A549 (cell line): ENCODE data around the gene LMNTD1. TPM values are rescaled to one million over a fixed set of nuclear protein-coding genes. Genes with fewer than 3 reads are reported as not detected.
"Not testable (repeated sequence)": the region's sequence is repeated elsewhere in the genome, so short reads cannot be mapped to it uniquely, and the experiment has no call there.

Experiments
- ATAC-seq, 2 experiments: fragments of 200-7000 bp in 1 of 2; fragments of >200 bp in 1 of 2; cut with Nextera tagmentation in 1 of 2; cut with Tn5 transposase in 1 of 2; 3 replicates each; pipeline versions ENCODE4 v1.8.0 to v1.9.1; 2018 to 2020; ENCODE audit warnings: mild to moderate bottlenecking in 1 of 2, moderate library complexity in 1 of 2
- CTCF ChIA-PET: fragments of 300-600 bp; sonication (Branson Sonifier 250); formaldehyde crosslinking; extraction: SDS; loops from one replicate; lab custom pipeline; 2021; ENCODE audit warnings: antibody characterized with exemption, inconsistent platforms; lab: Yijun Ruan, JAX
- POLR2A ChIA-PET: fragments of 350-600 bp; formaldehyde crosslinking; extraction: SDS; loops from one replicate; lab custom pipeline; 2021; ENCODE audit warnings: antibody characterized with exemption, inconsistent platforms; lab: Yijun Ruan, JAX
- DNase-seq, 2 experiments: peaks; one replicate each; pipeline versions ENCODE4 v3.0.0 to v3.0.0-alpha.2; 2011 to 2016; ENCODE audit warnings: low read depth in 1 of 2, low spot score in 1 of 2
- FAIRE-seq: peaks from 2 replicates; lab custom pipeline; 2011; peaks lifted over from hg19 to GRCh38; lab: Jason Lieb, UNC
- H3K27ac ChIP-seq, 2 experiments: fragments of >200 bp; sonication (Bioruptor Twin); formaldehyde crosslinking; 3 replicates each; pipeline ENCODE4 v1.5.1; 2016 to 2017
- H3K4me1 ChIP-seq: fragments of >200 bp; sonication (Bioruptor Twin); formaldehyde crosslinking; 3 replicates; pipeline ENCODE4 v1.6.1; 2016
- H3K4me2 ChIP-seq: fragments of >200 bp; sonication (Bioruptor Twin); formaldehyde crosslinking; 3 replicates; pipeline ENCODE4 v1.6.1; 2016
- H3K4me3 ChIP-seq: fragments of >200 bp; sonication (Bioruptor Twin); formaldehyde crosslinking; 3 replicates; pipeline ENCODE4 v1.5.1; 2016
- H3K9me3 ChIP-seq: fragments of >200 bp; sonication (Bioruptor Twin); formaldehyde crosslinking; 3 replicates; pipeline ENCODE4 v1.6.1; 2016
- CBX2 ChIP-seq: fragments of 200-600 bp; sonication (generic); IDR thresholded peaks from 2 replicates; pipeline ENCODE4 v1.6.1; 2016; ENCODE audit warnings: low read depth, mild to moderate bottlenecking, borderline replicate concordance
- CHD4 ChIP-seq: fragments of 200-600 bp; sonication (generic); IDR thresholded peaks from 2 replicates; pipeline ENCODE4 v1.6.1; 2016; ENCODE audit warnings: antibody characterized with exemption, mild to moderate bottlenecking, borderline replicate concordance
- EHF ChIP-seq: fragments of 250-450 bp; sonication (Bioruptor Pico); IDR thresholded peaks from 2 replicates; pipeline ENCODE4 v1.5.0; 2020; ENCODE audit warnings: mild to moderate bottlenecking
- ELK1 ChIP-seq: fragments of 150-350 bp; IDR thresholded peaks from 2 replicates; pipeline ENCODE4 v1.6.1; 2014; ENCODE audit warnings: low read depth, mild to moderate bottlenecking, low read length
- FOSB ChIP-seq: fragments of 250-450 bp; sonication (Bioruptor Pico); IDR thresholded peaks from 2 replicates; pipeline ENCODE4 v1.5.0; 2020; ENCODE audit warnings: mild to moderate bottlenecking, moderate library complexity
- FOSL2 ChIP-seq, 2 experiments: fragments of 450-650 bp in 1 of 2; fragments of >200 bp in 1 of 2; sonication (Bioruptor Twin) in 1 of 2; formaldehyde crosslinking; IDR thresholded peaks; 2 replicates each; pipeline versions ENCODE4 v1.5.0 to v1.6.1; 2016 to 2020; ENCODE audit warnings: mild to moderate bottlenecking in 1 of 2, moderate library complexity in 1 of 2
- GATA3 ChIP-seq: IDR thresholded peaks from 2 replicates; pipeline ENCODE4 v1.6.1; 2012; ENCODE audit warnings: borderline replicate concordance
- HDAC2 ChIP-seq: fragments of 200-600 bp; sonication (generic); IDR thresholded peaks from 2 replicates; pipeline ENCODE4 v1.6.1; 2016
- HES2 ChIP-seq: fragments of >200 bp; sonication (Bioruptor Twin); formaldehyde crosslinking; IDR thresholded peaks from 2 replicates; pipeline ENCODE4 v1.6.1; 2016
- HEYL ChIP-seq: fragments of 250-450 bp; sonication (Bioruptor Pico); IDR thresholded peaks from 2 replicates; pipeline ENCODE4 v1.8.0; 2021; ENCODE audit warnings: mild to moderate bottlenecking, moderate library complexity
- HOXA7 ChIP-seq: fragments of 250-450 bp; sonication (Bioruptor Pico); IDR thresholded peaks from 2 replicates; pipeline ENCODE4 v1.5.0; 2020; ENCODE audit warnings: mild to moderate bottlenecking, moderate library complexity
- HOXB13 ChIP-seq: fragments of 250-450 bp; sonication (Bioruptor Pico); IDR thresholded peaks from 2 replicates; pipeline ENCODE4 v1.5.0; 2020; ENCODE audit warnings: low read depth, mild to moderate bottlenecking, moderate library complexity
- JUN ChIP-seq, 2 experiments: fragments of >200 bp; sonication (Bioruptor Twin); formaldehyde crosslinking; IDR thresholded peaks; 2 replicates in 1 of 2; 3 replicates in 1 of 2; pipeline ENCODE4 v1.6.1; 2016 to 2017
- KDM1A ChIP-seq: fragments of 200-600 bp; sonication (generic); IDR thresholded peaks from 2 replicates; pipeline ENCODE4 v1.6.1; 2016; ENCODE audit warnings: low read depth, mild to moderate bottlenecking
- MYC ChIP-seq: IDR thresholded peaks from 2 replicates; pipeline ENCODE4 v1.6.1; 2012; ENCODE audit warnings: mild to moderate bottlenecking, inconsistent platforms, low read length, improper control_type of control experiment, borderline replicate concordance
- NFE2L2 ChIP-seq: fragments of 150-350 bp; conservative IDR thresholded peaks from 2 replicates; pipeline ENCODE4 v1.6.1; 2014; ENCODE audit warnings: low read length
- NPAS2 ChIP-seq: fragments of 250-450 bp; sonication (Bioruptor Pico); IDR thresholded peaks from 2 replicates; pipeline ENCODE4 v1.8.0; 2022; ENCODE audit warnings: mild to moderate bottlenecking, moderate library complexity, borderline replicate concordance
- POLR2A ChIP-seq: IDR thresholded peaks from 2 replicates; pipeline ENCODE4 v1.6.1; 2012; ENCODE audit warnings: mild to moderate bottlenecking, low read length
- POLR2AphosphoS2 ChIP-seq: conservative IDR thresholded peaks from 2 replicates; pipeline ENCODE4 v1.6.1; 2012; ENCODE audit warnings: low read length, improper control_type of control experiment, inconsistent platforms
- RCOR1 ChIP-seq: fragments of 150-350 bp; IDR thresholded peaks from 2 replicates; pipeline ENCODE4 v1.6.1; 2014; ENCODE audit warnings: antibody characterized with exemption, low read length, low read depth
- RFX5 ChIP-seq: fragments of 450-650 bp; IDR thresholded peaks from 2 replicates; pipeline ENCODE4 v1.7.1; 2014; ENCODE audit warnings: antibody characterized with exemption, mild to moderate bottlenecking, moderate library complexity
- SREBF2 ChIP-seq: fragments of 450-650 bp; IDR thresholded peaks from 2 replicates; pipeline ENCODE4 v1.6.1; 2014; ENCODE audit warnings: mild to moderate bottlenecking, moderate library complexity
- ZFP36 ChIP-seq: fragments of 450-650 bp; IDR thresholded peaks from 2 replicates; pipeline ENCODE4 v1.6.1; 2014; ENCODE audit warnings: borderline replicate concordance; ENCODE audit not compliant: partially characterized antibody
- ZNF302 ChIP-seq: fragments of 250-450 bp; sonication (Bioruptor Pico); IDR thresholded peaks from 2 replicates; pipeline ENCODE4 v1.9.0; 2021; ENCODE audit warnings: inconsistent platforms, mild to moderate bottlenecking, moderate library complexity
- WGBS: methylation state at CpG from one replicate; pipeline ENCODE4 v1.1.6; 2017; ENCODE audit errors: missing lambda C conversion rate; 5-methylcytosine and 5-hydroxymethylcytosine counted together
- polyA minus RNA-seq: library from RNA; depleted of rRNA, polyadenylated mRNA; stranded (reverse); fragments of >200 nt; gene quantifications from 2 replicates; pipeline ENCODE4 v1.2.3, GENCODE V29; 2011; rRNA and poly(A)+ RNA removed
- polyA plus RNA-seq, 4 experiments: library from polyadenylated mRNA; depleted of rRNA in 3 of 4; stranded (reverse); fragments of >200 nt; fragmentation: RNase III in 1 of 4; extraction: RNeasy Plus Mini Kit Qiagen cat#74134 plus additional on column Dnase treatment in 1 of 4; gene quantifications; 2 replicates in 3 of 4; 3 replicates in 1 of 4; pipeline ENCODE4 v1.2.3, GENCODE V29; 2011 to 2017
- TF ChIP-seq, protein P1 (sequence below): fragments of 450-650 bp; IDR thresholded peaks from 2 replicates; pipeline ENCODE4 v1.6.1; 2014; ENCODE audit warnings: antibody characterized with exemption
- TF ChIP-seq, protein P2 (sequence below): fragments of >200 bp; sonication (Bioruptor Twin); formaldehyde crosslinking; IDR thresholded peaks from 3 replicates; pipeline ENCODE4 v1.6.1; 2016
- TF ChIP-seq, protein P3 (sequence below): fragments of 250-450 bp; sonication (Bioruptor Pico); IDR thresholded peaks from 2 replicates; pipeline ENCODE4 v1.5.0; 2021; ENCODE audit warnings: mild to moderate bottlenecking, moderate library complexity, borderline replicate concordance

LMNTD1 gene
- polyA plus RNA-seq (2011; rRNA removed) (0.17 TPM in 1 of 2 replicates, not detected in the other), polyA plus RNA-seq (2017; fragmentation: RNase III; extraction: RNeasy Plus Mini Kit Qiagen cat#74134 plus additional on column Dnase treatment) (not detected in 3 replicates), polyA minus RNA-seq (not detected in 2 replicates)
- not detected in 2 replicates for polyA plus RNA-seq (2012; cell fraction: cytosol; rRNA removed)
- polyA plus RNA-seq (2012; cell fraction: nucleus; rRNA removed), result not detected in 2 replicates

- H3K9me3 ChIP-seq, result no peaks in the 10 kb centered on the region
- TF ChIP-seq HOXA7 (CRISPR knock-in tag), result no peak
- no peak for TF ChIP-seq ZFP36
- TF ChIP-seq GATA3, result no peak
- no peak for TF ChIP-seq KDM1A
- no peak for TF ChIP-seq MYC
- TF ChIP-seq SREBF2, result no peak
- TF ChIP-seq ZNF302, result no peak
- TF ChIP-seq, protein P1, sequence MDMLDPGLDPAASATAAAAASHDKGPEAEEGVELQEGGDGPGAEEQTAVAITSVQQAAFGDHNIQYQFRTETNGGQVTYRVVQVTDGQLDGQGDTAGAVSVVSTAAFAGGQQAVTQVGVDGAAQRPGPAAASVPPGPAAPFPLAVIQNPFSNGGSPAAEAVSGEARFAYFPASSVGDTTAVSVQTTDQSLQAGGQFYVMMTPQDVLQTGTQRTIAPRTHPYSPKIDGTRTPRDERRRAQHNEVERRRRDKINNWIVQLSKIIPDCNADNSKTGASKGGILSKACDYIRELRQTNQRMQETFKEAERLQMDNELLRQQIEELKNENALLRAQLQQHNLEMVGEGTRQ, result no peak
- TF ChIP-seq HOXB13 (CRISPR knock-in tag), result no peak
- no peak for TF ChIP-seq EHF (CRISPR knock-in tag)
- no peak for TF ChIP-seq HDAC2
- no peak for TF ChIP-seq HEYL (CRISPR knock-in tag)
- TF ChIP-seq POLR2AphosphoS2, result no peak
- TF ChIP-seq, protein P2, sequence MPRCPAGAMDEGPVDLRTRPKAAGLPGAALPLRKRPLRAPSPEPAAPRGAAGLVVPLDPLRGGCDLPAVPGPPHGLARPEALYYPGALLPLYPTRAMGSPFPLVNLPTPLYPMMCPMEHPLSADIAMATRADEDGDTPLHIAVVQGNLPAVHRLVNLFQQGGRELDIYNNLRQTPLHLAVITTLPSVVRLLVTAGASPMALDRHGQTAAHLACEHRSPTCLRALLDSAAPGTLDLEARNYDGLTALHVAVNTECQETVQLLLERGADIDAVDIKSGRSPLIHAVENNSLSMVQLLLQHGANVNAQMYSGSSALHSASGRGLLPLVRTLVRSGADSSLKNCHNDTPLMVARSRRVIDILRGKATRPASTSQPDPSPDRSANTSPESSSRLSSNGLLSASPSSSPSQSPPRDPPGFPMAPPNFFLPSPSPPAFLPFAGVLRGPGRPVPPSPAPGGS, result no peak
- no peaks in the 10 kb centered on the region for H3K4me1 ChIP-seq
- ChIA-PET CTCF (no interaction called here), POLR2A (no interaction called here)
- no peak within 1 kb of the TSS for H3K27ac ChIP-seq
- DNase-seq, result no peak
- H3K4me2 ChIP-seq, result no peak within 1 kb of the TSS
- no peak within 1 kb of the TSS for H3K4me3 ChIP-seq
- 0% methylated on average over 1 of the region's 1 CpG for WGBS
- ATAC-seq, result no peak
- FAIRE-seq, result no peak
These were observed at the start of gene LMNTD1 for GRCh38 chr12:25553098-25553497. Gene LMNTD1, minus strand, starts transcription at chr12:25553283. Its CDS starts 324 bp downstream, at chr12:25552959.

DNA sequence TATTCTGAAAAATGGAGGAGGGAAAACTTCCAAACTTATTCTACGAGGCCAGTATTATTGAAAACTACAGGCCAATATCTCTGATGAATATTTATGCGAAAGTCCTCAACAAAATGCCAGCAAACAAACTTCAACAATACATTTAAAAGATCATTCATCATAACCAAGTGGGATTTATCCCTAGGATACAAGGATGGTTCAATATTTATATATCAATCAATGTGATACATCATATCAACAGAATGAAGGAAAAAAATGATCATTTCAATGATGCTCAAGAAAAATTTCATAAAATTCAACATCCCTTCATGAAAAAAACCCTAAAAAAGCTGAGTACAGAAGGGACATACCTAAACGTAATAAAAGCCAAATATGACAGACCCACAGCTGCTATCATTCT is 45.9 kb upstream of the LMNTD1 start:
- no peak for FAIRE-seq
- ChIA-PET POLR2A (no interaction called here), CTCF (interaction anchor here (0.6 kb wide), 1 partner anchor 187 kb away, joined by 3 read pairs; no protein-coding TSS in a partner anchor)
- no peaks in the 10 kb centered on the region for H3K9me3 ChIP-seq
- no peaks in the 10 kb centered on the region for H3K4me1 ChIP-seq
- no peak for DNase-seq
- TF ChIP-seq JUN (IDR thresholded peaks at IDR 0.05) (no peak), FOSL2 (IDR thresholded peaks at IDR 0.05) (no peak), FOSL2 (CRISPR knock-in tag; IDR thresholded peaks at IDR 0.05) (no peak), POLR2A (no peak), NPAS2 (no peak), HES2 (no peak), NFE2L2 (no peak), ELK1 (no peak), ZFP36 (no peak), RFX5 (no peak), CHD4 (no peak), CBX2 (no peak), FOSB (CRISPR knock-in tag) (no peak), RCOR1 (no peak)
- TF ChIP-seq, protein P3, sequence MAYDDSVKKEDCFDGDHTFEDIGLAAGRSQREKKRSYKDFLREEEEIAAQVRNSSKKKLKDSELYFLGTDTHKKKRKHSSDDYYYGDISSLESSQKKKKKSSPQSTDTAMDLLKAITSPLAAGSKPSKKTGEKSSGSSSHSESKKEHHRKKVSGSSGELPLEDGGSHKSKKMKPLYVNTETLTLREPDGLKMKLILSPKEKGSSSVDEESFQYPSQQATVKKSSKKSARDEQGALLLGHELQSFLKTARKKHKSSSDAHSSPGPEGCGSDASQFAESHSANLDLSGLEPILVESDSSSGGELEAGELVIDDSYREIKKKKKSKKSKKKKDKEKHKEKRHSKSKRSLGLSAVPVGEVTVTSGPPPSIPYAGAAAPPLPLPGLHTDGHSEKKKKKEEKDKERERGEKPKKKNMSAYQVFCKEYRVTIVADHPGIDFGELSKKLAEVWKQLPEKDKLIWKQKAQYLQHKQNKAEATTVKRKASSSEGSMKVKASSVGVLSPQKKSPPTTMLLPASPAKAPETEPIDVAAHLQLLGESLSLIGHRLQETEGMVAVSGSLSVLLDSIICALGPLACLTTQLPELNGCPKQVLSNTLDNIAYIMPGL (CRISPR knock-in tag), result no peak
- no peak overlapping the region for H3K4me2 ChIP-seq
- no peak overlapping the region for H3K4me3 ChIP-seq
- H3K27ac ChIP-seq, result no peak overlapping the region
- ATAC-seq, result no peak
- 24% methylated on average over 3 of the region's 3 CpGs for WGBS

DNA sequence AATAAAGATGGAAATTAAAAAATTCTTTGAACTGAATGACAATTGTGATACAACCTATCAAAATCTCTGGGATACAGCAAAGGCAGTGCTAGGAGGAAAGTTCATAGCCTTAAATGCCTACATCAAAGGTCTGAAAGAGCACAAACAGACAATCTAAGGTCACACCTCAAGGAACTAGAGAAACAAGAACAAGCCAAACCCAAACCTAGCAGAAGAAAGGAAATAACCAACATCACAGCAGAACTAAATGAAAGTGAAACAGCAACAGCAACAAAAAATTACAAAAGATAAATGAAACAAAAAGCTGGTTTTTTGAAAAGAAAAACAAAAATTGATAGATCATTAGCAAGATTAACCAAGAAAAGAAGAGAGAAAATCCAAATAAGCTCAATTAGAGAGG is 42.4 kb upstream of the LMNTD1 start:
- DNase-seq, POLR2A ChIA-PET, H3K27ac ChIP-seq, H3K9me3 ChIP-seq, FAIRE-seq, H3K4me1 ChIP-seq, H3K4me2 ChIP-seq, ATAC-seq, H3K4me3 ChIP-seq: not testable (repeated sequence)
- CTCF ChIA-PET, result interaction anchor here (0.8 kb wide), 1 partner anchor 159 kb away, joined by 3 read pairs; no protein-coding TSS in a partner anchor
